KMS-11 (cell line): ENCODE results near the gene MAP3K4.

ENCODE experiments used
- H2AFZ ChIP-seq: fragments of 200-600 bp; sonication (generic); 2 replicates; pipeline ENCODE4 v1.6.1; 2016; ENCODE audit warnings: antibody characterized with exemption, mixed run types, low read depth
- H3K27ac ChIP-seq: fragments of 200-600 bp; sonication (generic); 2 replicates; pipeline ENCODE4 v1.6.1; 2016; ENCODE audit warnings: mild to moderate bottlenecking, mixed run types
- H3K27me3 ChIP-seq: fragments of 200-600 bp; sonication (generic); 2 replicates; pipeline ENCODE4 v1.6.1; 2017; ENCODE audit warnings: mild to moderate bottlenecking, low read depth, mixed run types, moderate library complexity; ENCODE audit not compliant: insufficient read depth
- H3K36me3 ChIP-seq: fragments of 200-600 bp; sonication (generic); 2 replicates; pipeline ENCODE4 v1.6.1; 2017; ENCODE audit warnings: mild to moderate bottlenecking, mixed run types; ENCODE audit not compliant: insufficient read depth
- H3K4me1 ChIP-seq: fragments of 200-600 bp; sonication (generic); 2 replicates; pipeline ENCODE4 v1.6.1; 2016; ENCODE audit warnings: mild to moderate bottlenecking, low read depth, mixed run types; ENCODE audit not compliant: poor library complexity, severe bottlenecking
- H3K4me2 ChIP-seq: fragments of 200-600 bp; sonication (generic); 2 replicates; pipeline ENCODE4 v1.7.0; 2016; ENCODE audit warnings: mild to moderate bottlenecking, mixed run types
- H3K4me3 ChIP-seq: fragments of 200-600 bp; sonication (generic); IDR thresholded peaks from 2 replicates; pipeline ENCODE4 v1.6.1; 2017; ENCODE audit warnings: low read depth, low read length, mixed read lengths; ENCODE audit not compliant: insufficient read depth
- H3K79me2 ChIP-seq: fragments of 200-600 bp; sonication (generic); 2 replicates; pipeline ENCODE4 v1.6.1; 2016; ENCODE audit warnings: low read depth, mixed run types; ENCODE audit not compliant: insufficient read depth
- H3K9ac ChIP-seq: fragments of 200-600 bp; sonication (generic); 2 replicates; pipeline ENCODE4 v1.6.1; 2016; ENCODE audit warnings: mild to moderate bottlenecking, mixed run types
- H4K20me1 ChIP-seq: fragments of 200-600 bp; sonication (generic); 2 replicates; pipeline ENCODE4 v1.6.1; 2016; ENCODE audit warnings: mild to moderate bottlenecking, mixed run types; ENCODE audit not compliant: insufficient read depth
- CTCF ChIP-seq: fragments of 200-600 bp; sonication (generic); conservative IDR thresholded peaks from 2 replicates; pipeline ENCODE4 v1.6.1; 2017; ENCODE audit warnings: low read depth, mild to moderate bottlenecking, antibody characterized with exemption, low read length, moderate library complexity, mixed read lengths

Gene MAP3K4

GRCh38 chr6:161053103-161053502 is 61.5 kb downstream of the MAP3K4 start:
- Histone ChIP-seq H3K4me2 (no peak overlapping the region), H2AFZ (no peak overlapping the region), H3K27me3 (no peaks in the 10 kb centered on the region; the same call in 1 of the 2 replicates), H3K27ac (no peak overlapping the region), H4K20me1 (no peaks in the 10 kb centered on the region), H3K36me3 (no peaks in the 10 kb centered on the region), H3K4me1 (peaks cover 7% of the 10 kb centered on the region), H3K79me2 (no peaks in the 10 kb centered on the region), H3K9ac (no peak overlapping the region), H3K4me3 (no peak overlapping the region)
- TF ChIP-seq CTCF, result no peak

GRCh38 chr6:161054876-161055275 is 63.3 kb downstream of the MAP3K4 start:
- H3K9ac ChIP-seq, result no peak overlapping the region
- no peak overlapping the region for H3K4me2 ChIP-seq
- H4K20me1 ChIP-seq, result no peaks in the 10 kb centered on the region
- peaks cover 2% of the 10 kb centered on the region; the same call in 1 of the 2 replicates for H3K79me2 ChIP-seq
- no peak overlapping the region for H3K27ac ChIP-seq
- TF ChIP-seq CTCF, result no peak
- no peaks in the 10 kb centered on the region for H3K27me3 ChIP-seq
- no peak overlapping the region for H2AFZ ChIP-seq
- H3K36me3 ChIP-seq, result no peaks in the 10 kb centered on the region
- H3K4me1 ChIP-seq, result peaks cover 7% of the 10 kb centered on the region
- no peak overlapping the region for H3K4me3 ChIP-seq

GRCh38 chr6:161056451-161056850 is 64.9 kb downstream of the MAP3K4 start:
- H3K27me3 ChIP-seq, result no peaks in the 10 kb centered on the region
- peaks cover 7% of the 10 kb centered on the region; the same call in 1 of the 2 replicates for H3K79me2 ChIP-seq
- no peaks in the 10 kb centered on the region for H4K20me1 ChIP-seq
- no peak for TF ChIP-seq CTCF
- no peak overlapping the region for H2AFZ ChIP-seq
- no peak overlapping the region for H3K4me3 ChIP-seq
- H3K4me2 ChIP-seq, result no peak overlapping the region
- peaks cover 7% of the 10 kb centered on the region for H3K4me1 ChIP-seq
- no peak overlapping the region for H3K27ac ChIP-seq
- no peak overlapping the region for H3K9ac ChIP-seq
- no peaks in the 10 kb centered on the region for H3K36me3 ChIP-seq

- Histone ChIP-seq H3K79me2 (peaks cover 7% of the 10 kb centered on the region; the same call in 1 of the 2 replicates), H3K4me3 (no peak overlapping the region), H3K27ac (no peak overlapping the region), H3K4me2 (no peak overlapping the region), H3K27me3 (no peaks in the 10 kb centered on the region), H3K4me1 (peaks cover 7% of the 10 kb centered on the region), H4K20me1 (no peaks in the 10 kb centered on the region), H2AFZ (no peak overlapping the region), H3K9ac (no peak overlapping the region), H3K36me3 (no peaks in the 10 kb centered on the region)
- no peak for TF ChIP-seq CTCF
These were observed 65.8 kb downstream of the MAP3K4 start for GRCh38 chr6:161057103-161058091.
